GM18867 (cell line): ENCODE measurements around the gene CHD2.
"Not testable (repeated sequence)": the region's sequence is repeated elsewhere in the genome, so short reads cannot be mapped to it uniquely, and the experiment has no call there.

Source experiments
- ATAC-seq: cut with Tn5 transposase; IDR thresholded peaks from one replicate; pipeline ENCODE4 v1.9.1; 2021; ENCODE audit warnings: mild to moderate bottlenecking, moderate library complexity; ENCODE audit not compliant: unreplicated experiment

The CHD2 gene

GRCh38 chr15:92899948-92900730, at the start of gene CHD2:
TSS of gene CHD2 (plus strand) at chr15:92900324. CDS start at chr15:92901238, 914 bp downstream.
- peak; percentile 67 for ATAC-seq

- no peak for ATAC-seq
These were observed 46.9 kb upstream of the CHD2 start for GRCh38 chr15:92853222-92853621.

- ATAC-seq: no peak
These were observed 38.4 kb upstream of the CHD2 start for GRCh38 chr15:92861742-92862141.

- ATAC-seq: no peak
These were observed 35.9 kb upstream of the CHD2 start for GRCh38 chr15:92864127-92864814.

GRCh38 chr15:92869263-92869940, 30.7 kb upstream of the CHD2 start:
- ATAC-seq: no peak

- no peak for ATAC-seq
These were observed 30.0 kb upstream of the CHD2 start for GRCh38 chr15:92870010-92870591.

GRCh38 chr15:92872967-92873366, 27.2 kb upstream of the CHD2 start:
- not testable (repeated sequence) for ATAC-seq

GRCh38 chr15:92877000-92877399, 23.1 kb upstream of the CHD2 start:
- no peak for ATAC-seq

GRCh38 chr15:92877416-92877815, 22.7 kb upstream of the CHD2 start:
- ATAC-seq: no peak

- ATAC-seq: no peak
These were observed 21.5 kb upstream of the CHD2 start for GRCh38 chr15:92878593-92879053.

- ATAC-seq: no peak
These were observed 20.0 kb upstream of the CHD2 start for GRCh38 chr15:92879949-92880725.

GRCh38 chr15:92880796-92881195, 19.3 kb upstream of the CHD2 start:
- no peak for ATAC-seq

- no peak for ATAC-seq
These were observed 18.8 kb upstream of the CHD2 start for GRCh38 chr15:92881211-92881754.

- peak; percentile 94 for ATAC-seq
These were observed 18.1 kb upstream of the CHD2 start for GRCh38 chr15:92881802-92882696.

GRCh38 chr15:92882697-92883162, 17.4 kb upstream of the CHD2 start:
- peak; percentile 65 for ATAC-seq

- peak; percentile 8 for ATAC-seq
These were observed 16.8 kb upstream of the CHD2 start for GRCh38 chr15:92883163-92883875.

- no peak for ATAC-seq
These were observed 16.2 kb upstream of the CHD2 start for GRCh38 chr15:92883876-92884435.
